NCI-H748 (cell line): Measurements from ENCODE around the gene HLF.
A peak's percentile ranks its signal among the peaks of the same experiment; 100 is the strongest.

ENCODE experiments used
- DNase-seq: peaks from one replicate; lab custom pipeline; 2025; ENCODE audit not compliant: unreplicated experiment; lab: John Stamatoyannopoulos, UW

The HLF gene

DNA sequence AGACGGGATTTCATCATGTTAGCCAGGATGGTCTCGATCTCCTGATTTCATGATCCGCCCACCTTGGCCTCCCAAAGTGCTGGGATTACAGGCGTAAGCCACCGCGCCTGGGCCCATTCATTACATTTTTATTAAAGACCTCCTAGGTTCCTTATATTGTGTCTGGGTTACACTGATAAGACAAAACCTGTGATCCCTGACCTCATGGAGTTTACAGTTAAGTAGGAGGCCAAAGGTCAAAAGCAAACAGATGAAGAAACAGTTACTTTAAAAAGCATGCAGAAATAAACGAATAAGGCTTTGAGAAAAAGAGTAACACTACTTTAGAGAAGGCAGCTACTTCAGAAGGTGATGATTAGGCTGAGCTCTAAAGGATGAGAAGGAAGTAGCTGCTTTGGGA, 14.9 kb upstream of the HLF start:
- no peak for DNase-seq

DNA sequence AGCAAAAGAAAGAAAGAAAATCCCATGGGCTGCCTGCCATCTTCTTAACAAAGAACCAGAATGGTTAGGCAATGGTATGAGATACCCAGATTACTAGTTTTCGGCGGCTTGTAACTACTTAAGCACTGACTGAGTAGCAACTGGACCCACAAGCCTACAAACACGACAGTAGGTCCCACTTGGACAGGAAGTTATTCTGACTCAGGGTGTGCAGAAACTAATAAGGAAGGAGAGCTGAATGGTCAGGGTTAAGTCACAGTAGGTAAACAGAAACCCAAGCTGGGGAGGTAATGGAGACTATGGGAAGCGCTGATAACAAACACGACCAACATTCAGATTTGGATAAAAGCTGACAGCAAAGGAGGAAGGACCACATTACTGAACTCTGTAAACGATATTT, 10.4 kb upstream of the HLF start:
- no peak for DNase-seq

DNA sequence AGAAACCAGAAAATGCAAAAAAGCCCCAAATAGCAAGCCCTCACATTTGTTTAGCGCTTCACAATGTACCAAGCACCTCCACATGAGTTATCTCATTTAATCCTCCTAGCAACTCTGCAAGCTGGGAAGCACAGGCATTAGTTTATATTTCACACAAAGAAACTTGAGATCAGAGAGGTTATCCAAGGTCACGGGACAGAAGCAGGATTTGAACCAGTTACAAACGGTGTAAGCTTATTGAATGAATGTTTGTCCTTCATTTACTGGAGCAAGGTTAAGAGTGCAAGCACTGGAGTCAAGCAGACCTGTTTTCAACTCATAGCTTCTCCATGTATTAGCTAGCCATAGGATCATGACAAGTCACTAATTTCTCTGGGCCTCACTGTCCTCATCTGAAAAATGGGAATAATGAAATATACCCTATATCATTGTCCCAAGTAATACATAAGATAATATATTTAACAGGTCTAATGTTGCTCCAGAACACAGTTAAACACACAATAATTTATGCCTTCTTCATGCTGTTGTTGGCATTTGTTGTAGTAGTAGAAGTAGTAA, 6.1 kb upstream of the HLF start:
- no peak for DNase-seq

DNA sequence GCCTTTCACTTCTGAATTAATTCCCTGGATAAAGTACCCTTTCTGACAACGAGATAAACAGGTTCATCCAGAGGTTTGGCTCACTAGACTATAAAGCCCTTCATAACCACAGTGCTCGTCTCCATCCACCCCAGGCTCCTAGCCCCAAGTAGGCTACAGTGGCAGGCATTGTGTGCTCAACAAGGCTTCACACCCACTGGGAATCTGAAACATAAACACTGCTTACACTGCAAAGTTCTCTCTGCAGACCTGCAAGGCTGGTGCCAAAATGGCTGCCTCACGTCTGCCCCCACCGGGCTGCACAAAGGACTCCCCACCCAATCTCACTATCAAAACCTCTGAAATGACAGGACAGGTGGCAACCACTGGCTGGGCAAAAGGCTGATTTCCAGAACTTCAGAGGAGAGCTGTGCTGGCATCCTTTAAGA, 5.1 kb upstream of the HLF start:
- peak; percentile 36 for DNase-seq

DNA sequence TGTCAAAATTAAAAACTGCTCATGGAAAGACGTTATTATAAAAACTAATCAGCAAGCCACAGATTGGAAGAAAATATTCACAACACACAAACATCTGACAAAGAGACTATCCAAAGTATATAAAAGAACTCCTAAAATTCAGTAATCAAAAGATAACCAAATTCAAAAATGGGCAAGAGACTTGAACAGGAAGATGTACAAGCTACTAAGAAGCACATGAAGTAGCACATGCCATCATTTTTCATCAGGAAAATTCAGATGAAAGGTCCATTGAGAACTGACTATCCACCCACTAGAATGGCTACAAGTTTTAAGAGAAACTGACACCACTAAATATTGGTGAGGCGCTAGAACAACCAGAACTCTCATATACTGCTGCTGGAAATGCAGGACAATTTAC, 3.4 kb upstream of the HLF start:
- DNase-seq = no peak

DNA sequence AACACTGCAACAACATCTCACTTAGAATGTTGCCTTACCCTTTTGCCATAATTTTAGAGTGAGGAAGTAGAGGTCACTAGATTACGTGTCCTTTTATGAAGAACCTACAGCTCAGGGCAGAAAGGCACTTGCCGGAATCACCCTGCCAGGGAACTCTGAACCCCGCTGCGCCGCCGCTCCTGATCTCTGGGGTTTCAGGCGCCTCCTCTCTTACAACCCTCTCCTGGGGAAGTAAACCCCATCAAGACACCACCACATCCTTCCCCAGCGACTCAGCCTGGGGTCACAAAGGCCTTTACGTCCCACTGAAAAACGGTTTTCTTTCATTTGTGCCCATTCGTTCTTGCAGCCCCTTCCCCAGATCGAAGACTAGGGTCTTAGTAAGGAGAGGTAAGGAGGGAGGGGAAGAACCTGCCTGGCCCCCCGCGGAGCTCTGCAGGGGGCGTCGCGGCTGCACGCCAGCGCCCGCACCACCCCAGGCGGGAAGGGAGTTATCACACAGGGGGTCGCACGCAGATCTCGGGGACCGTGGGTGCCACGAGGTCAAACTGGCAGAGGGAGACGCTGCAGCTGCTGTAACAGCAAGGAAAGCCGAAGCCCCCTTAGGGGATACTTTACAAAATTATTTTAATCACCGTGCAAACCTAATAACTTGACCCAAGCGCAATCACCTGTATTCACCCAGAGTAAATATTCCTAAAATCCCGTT, 1.0 kb upstream of the HLF start:
- DNase-seq = peak; percentile 27

DNA sequence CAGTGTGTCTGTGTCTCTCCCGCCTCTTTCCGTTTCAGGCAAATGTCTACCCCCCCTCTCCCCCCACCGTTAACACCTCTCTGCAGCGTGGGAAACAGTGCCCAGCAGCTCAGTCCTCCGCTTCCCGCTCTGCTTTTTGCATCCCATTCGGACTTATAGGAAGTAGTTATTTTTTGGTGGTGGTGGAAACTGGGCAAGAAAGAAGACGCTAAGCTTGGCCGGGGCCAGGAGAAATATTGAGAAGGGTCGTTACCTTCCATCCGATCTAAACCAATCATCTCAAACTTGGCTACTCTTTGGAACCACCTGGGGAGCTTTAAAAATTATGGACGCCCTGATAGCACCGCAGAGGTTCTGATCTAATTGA, 499 bp upstream of the HLF start:
- DNase-seq = peak; percentile 59

DNA sequence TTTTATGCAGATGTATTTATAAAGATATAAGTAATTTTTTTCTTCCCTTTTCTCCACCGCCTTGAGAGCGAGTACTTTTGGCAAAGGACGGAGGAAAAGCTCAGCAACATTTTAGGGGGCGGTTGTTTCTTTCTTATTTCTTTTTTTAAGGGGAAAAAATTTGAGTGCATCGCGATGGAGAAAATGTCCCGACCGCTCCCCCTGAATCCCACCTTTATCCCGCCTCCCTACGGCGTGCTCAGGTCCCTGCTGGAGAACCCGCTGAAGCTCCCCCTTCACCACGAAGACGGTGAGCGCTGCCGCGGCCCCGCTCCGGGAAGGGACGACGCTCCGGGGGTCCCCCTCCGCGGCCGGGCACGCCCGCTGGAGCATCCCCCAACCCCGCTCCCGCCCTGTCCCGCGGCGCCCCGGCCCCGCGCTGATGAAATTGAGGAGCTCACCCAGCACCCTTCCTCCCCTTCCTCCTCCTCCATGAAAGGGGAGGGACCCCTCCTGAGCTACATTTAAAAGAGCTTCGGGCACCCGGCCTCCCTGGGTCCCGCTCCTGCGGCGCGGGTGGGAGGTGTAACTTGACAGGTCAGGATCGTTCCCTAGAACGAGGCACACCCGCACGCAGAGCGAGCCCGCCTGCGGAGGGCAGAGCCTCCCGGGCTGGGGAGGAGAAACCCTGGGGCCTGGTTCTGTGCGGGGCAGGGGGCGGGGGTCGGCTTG, 706 bp downstream of the HLF start:
- peak; percentile 17 for DNase-seq

DNA sequence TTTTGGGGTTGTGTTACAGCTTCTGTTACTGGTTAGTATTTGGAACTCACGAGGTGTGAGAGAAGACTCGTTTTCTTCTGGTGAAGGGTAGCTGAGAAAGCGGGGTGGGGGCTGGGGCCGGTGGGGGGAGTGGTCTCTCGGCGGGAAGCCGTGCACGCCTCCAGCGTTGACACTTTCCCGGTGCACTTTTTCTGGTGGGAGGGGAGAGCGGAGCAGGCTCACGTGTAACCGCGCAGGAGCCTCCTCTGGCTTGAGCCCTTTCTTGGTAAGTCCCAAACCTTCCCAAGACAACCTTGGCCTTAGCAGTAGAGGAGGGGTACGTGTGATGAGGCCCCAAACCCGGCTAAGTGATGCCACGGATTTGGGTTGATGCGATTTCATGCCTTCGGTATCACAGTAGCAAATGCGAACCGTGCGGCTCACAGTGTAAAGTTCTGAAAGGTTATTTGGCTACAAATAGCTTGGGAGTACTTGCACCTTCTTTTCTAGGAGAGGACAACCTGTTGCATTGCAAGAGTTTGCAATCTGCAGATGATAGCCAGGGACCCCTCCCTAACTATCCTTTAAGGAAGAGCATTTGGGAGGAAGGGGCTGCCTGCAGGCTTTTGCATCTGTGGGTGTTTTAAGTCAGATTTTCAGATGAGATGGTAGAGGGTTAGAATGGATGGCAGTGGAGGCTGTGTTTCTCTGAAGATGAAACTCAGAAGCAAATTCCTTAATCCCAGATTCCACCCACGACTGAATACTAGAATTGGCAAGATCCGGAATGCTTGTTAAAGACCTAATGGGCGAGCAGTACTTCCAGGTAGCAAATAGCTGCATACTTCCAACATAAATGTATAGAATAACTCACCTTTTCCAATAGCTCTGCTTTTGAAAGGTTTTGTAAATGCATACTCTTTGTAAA, 1.5 kb downstream of the HLF start:
- no peak for DNase-seq

DNA sequence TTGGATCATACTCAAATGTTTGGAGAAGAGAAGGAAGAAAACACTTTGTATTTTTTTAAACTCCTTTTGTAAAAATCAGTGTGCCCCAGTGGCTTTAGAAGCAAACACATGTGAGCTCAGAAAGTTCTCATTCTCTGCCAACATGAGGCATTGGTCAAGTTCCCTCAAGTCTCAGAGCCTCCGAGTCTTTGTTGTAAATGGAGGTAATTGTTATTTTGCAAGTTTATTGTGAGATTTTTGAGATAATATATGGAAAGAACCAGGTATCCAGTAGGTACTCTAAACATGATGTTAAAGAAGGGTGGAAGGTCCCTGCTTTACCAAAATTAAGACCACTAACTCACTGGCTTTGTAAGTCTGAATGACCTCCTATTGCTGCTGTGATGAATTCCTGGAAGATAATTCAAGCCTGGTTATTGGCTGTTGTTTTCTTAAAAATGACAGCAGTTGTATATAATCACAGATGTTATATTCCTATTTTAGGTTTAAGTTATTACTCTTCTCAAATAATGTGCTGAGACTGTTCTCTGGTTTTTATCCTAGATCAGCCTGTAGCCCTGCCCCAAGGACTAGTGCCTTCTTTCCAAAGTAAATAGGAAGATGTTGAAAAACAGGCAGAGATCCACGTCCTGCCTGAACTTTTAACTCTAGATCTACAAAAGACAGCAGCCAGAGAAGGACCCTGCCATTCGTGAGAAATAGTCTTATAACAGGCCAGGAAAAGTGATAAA, 2.4 kb downstream of the HLF start:
- DNase-seq = no peak

DNA sequence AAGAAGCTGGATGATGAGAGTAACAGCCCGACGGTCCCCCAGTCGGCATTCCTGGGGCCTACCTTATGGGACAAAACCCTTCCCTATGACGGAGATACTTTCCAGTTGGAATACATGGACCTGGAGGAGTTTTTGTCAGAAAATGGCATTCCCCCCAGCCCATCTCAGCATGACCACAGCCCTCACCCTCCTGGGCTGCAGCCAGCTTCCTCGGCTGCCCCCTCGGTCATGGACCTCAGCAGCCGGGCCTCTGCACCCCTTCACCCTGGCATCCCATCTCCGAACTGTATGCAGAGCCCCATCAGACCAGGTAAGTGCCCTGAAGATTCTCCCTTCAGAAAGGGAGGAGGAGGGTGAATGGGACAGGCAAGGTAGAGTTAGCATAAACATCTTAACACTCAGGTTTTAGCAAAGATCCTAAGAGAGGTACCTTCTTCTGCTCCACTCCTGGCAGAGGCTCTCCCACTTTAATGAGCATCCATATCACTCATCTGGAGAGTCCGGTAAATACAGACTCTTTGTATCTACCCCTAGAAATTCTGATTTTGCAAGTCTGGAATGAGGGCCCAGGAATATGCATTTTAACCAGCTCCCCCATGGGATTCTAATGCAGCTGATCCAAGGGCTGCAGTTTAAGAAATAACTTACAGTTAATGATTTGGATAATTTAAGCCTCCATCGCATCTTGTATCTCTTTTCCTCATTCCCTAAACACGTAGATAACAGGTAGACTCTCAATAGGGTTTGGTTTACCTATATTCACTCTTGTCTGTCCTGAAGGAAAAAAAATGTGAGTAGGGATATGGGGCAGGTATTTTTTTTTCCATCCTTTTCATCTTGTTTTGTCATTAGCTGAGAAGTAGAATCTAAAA, 3.3 kb downstream of the HLF start:
- DNase-seq = no peak

DNA sequence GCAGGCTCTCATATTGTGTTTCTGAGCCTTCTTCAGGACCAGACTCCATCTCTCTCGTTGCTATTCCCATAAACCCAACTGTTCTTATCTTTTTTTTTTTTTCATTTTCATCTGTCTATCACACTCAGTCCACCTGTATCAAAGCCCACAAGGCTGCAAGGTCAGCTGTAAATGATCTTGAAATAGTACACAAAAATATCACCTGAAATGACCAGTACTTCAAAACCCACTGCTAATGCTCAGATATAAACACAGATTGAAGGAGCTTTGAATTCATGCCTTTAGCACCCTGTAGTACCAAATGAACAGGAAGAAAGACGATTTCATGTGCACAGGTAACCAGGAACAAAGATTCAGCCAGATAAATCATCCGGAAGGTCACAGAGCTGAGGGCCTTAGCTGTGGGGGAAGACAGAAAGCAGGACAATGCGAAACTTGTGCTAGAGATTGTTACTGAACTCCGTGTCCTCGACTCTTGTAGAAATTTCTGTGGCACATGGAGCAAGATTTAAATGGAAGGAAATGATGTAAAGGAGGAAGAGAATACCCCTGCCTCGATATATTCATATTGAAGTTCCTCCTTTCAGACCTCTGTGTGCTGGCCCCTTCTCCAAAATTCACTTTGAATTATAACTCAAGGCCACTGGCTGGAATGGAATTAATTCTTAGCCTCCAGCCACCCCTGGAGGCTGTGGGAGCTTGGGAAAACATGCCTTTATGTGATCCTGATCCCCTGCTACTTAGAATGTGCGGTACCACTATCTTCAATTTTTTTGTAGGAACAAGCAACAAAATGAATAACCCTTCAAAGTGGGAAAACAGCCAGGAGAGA, 4.1 kb downstream of the HLF start:
- DNase-seq = no peak

DNA sequence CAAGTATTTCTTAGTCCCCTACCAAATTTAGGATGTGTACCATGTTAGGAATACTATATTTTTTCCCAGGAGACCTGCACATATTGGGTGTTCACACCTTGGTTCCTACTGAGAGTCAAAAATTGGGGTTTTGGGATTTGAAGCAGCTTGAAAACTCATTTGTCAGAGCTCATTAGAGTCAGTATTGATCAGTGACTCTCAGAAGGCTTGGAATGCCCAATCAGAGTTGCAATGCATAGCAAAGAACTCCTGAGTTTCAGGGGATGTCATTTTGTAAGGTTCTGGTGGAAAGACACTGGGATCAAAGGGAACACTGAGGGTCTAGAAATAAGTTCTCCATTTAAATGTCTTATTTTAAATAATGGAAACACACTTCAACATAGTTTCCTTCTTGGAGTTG, 5.1 kb downstream of the HLF start:
- no peak for DNase-seq

DNA sequence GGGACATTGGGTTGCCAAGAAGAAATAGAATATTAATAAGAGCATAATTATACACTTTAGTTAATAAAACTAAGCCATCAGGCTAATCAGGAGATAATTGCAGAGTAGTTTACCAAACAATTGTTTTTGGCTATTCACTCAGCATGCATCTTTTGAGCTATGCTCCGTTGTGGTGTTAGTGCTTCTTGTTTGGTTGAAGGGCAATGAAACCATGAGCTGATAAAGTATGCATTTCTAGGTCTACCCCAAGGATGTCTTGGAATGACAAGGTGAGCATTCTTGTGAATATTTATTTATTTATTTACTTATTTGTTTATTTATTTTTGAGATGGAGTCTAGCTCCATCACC, 6.4 kb downstream of the HLF start:
- DNase-seq = no peak

DNA sequence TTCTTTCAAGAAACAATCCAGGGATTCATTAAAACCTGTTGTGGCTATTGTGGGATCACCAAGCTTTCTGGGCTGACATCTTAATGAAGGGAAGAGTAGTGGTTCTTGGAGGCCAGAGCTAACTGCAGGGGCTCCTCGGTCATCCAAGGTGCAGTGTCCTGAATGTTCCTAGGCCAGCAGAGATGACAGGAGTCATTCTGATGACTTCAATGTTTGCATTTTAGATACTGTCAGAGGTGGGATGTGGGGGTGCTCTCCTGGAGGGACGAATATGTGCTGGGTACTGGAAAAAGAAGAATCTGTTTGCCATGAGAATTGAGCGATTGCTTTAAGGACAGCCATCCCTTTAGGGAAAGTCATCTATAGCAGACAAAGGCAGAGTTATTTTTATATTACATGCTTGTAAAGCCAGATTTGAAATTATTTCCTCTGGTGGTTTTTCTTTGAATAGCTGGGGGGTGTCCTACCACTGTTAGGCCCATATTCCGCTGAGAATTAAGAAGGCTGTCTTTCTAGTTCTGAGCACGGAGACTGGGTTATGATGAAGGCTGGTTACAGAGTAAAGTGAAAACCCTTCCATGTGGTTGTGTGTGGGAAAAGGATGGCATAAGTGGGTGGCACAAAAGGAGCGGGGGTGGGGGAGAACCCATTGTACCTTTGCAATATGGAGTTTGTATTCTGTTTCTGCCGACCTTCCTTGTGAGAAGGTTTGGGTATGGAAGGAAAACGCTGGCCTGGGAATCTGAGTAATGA, 7.4 kb downstream of the HLF start:
- no peak for DNase-seq

DNA sequence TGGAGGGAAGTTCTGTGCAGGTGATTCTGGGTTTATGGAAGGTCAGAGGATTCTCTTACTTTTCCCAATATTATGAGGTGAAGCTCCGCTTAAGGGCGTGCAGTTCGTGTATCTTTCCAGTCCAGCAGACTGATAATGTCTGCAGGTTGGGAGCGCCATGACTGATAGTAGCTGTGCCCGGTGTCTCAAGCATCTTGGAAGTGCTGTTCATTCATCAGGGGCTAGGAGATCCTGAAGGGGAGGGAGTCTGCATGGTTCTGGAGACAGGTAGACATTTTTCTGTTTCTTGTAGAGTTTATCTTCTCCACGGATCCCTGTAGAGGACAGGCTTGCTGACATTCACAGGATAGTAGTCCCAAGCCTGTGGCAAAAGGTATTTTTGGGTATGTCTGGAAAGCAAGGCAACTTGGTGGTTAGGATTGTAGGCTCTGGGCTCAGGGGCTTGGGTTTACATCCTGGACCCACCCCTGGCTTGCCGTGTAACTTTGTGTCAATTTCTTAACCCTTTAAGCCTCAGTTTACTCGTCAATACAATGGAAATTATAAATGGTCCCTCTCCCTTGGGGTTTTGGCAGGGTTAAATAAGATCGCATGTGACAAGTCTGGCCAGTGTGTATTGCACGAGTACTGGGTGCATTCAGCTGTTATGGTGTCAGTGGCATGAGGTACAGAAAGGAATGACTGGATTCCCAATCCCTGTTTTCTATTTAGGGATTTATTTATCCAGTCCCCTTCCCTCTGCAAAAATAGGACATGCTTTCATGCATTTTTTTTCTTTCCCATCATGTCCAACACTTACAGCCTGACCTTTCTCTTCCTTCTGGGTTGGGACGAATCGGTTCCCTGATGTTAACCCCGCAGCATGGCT, 8.2 kb downstream of the HLF start:
- DNase-seq = no peak

DNA sequence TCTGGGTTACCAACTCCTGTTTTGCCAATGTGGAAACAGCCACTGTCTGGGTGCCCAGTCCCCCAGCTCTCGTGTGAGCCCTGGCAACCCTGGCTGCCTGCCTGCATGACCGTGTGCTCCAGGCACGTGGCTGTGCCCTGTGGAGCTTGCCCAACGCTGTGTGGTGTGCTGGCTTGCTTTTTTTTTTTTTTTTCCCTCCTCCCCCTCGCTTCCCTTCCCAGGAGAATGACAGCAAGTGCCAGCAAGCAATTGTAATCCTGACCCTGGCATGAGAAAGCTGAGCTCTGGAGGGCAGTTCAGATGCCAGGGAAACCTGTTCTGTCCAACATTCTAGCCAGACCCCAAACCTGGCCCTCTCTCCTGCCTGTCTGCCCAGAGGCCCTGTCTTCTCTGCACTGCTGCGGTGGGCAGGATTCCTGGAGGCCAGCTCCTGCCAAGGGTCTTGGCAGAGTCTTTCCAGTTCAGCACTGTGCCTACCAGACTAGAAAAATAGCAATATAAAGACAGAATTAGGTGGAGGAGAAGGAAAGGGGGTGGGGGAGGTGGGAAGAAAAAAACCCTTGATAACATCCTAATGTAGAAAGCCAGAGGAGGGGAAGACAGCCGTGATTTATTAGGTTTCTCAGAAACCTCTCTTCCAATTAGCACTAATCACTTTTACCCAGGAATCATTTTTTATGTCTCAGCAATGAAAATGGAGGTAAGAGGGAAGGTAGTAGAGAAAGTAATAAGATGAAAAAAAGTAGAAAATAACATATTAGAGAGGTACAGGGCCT, 9.0 kb downstream of the HLF start:
- DNase-seq = no peak
